Measurements from ENCODE around the gene CHKA.

GRCh38 chr11:68051191-68052136 is 69.7 kb downstream of the CHKA start:
- TF ChIP-seq CTCF (optimal IDR thresholded peaks at IDR 0.05 in 1 of 3, IDR thresholded peaks at IDR 0.05 in 1 of 3, conservative IDR thresholded peaks at IDR 0.05 in 1 of 3; ENCODE audit: extremely low read depth in 1 of 3, insufficient read depth in 2 of 3, low read length in 3 of 3) (no peak), EZH2 (IDR thresholded peaks at IDR 0.05; ENCODE audit: low read length) (no peak)
